HCT116 (cell line): ENCODE data around the gene ENTHD1. TPM values are rescaled to one million over a fixed set of nuclear protein-coding genes. Genes with fewer than 3 reads are reported as not detected.

Experiments used
- ATAC-seq: fragments of 200-7000 bp; cut with Tn5 transposase; 2 replicates; pipeline ENCODE4 v1.9.1; 2020; ENCODE audit warnings: mild to moderate bottlenecking, moderate library complexity
- BruUV-seq: library from RNA; stranded (reverse); fragments of 400-500 nt; replicated peaks from 2 replicates; lab custom pipeline; 2021; lab: Mats Ljungman, UMichigan
- CTCF ChIA-PET: fragments of 300-600 bp; sonication (Branson Sonifier 250); formaldehyde crosslinking; loops from one replicate; lab custom pipeline; 2021; ENCODE audit warnings: antibody characterized with exemption; lab: Charles Lee
- POLR2A ChIA-PET: fragments of 300-600, 350-600 bp; sonication (Branson Sonifier 250); formaldehyde crosslinking; loops from one replicate; lab custom pipeline; 2021; ENCODE audit warnings: antibody characterized with exemption; lab: Charles Lee
- RAD21 ChIA-PET, 2 experiments: fragments of 300-600 bp; sonication (Branson Sonifier 250); formaldehyde crosslinking; loops; one replicate each; lab custom pipeline; 2023; ENCODE audit warnings: low total read pairs in 2 of 2; ENCODE audit not compliant: uncharacterized antibody in 2 of 2, unreplicated experiment in 2 of 2, low non-redundant PET in 1 of 2; lab: Charles Lee
- DNase-seq: peaks from one replicate; pipeline ENCODE4 v3.0.0-alpha.2; 2010; ENCODE audit warnings: low read depth, low spot score
- H2AFZ ChIP-seq: fragments of 200-600 bp; shearing (Covaris generic), sonication (generic); 2 replicates; pipeline ENCODE4 v1.6.1; 2017; ENCODE audit warnings: low read depth, mixed run types, mixed read lengths, antibody characterized with exemption, low read length; ENCODE audit not compliant: poor library complexity, severe bottlenecking
- H3K27ac ChIP-seq: 2 replicates; pipeline ENCODE4 v1.5.1; 2012; ENCODE audit warnings: low read depth, low read length
- H3K27me3 ChIP-seq: fragments of 200-600 bp; sonication (generic); 2 replicates; pipeline ENCODE4 v1.6.1; 2016; ENCODE audit warnings: mixed run types, low read length, mixed read lengths; ENCODE audit not compliant: insufficient read depth
- H3K36me3 ChIP-seq, 2 experiments: fragments of 200-500 bp in 1 of 2; fragments of 200-600 bp in 1 of 2; sonication (Bioruptor generic) in 1 of 2; sonication (generic) in 1 of 2; 2 replicates each; pipeline versions ENCODE4 v1.5.1 to v1.6.1; 2014 to 2016; ENCODE audit warnings: low read length in 2 of 2, inconsistent platforms in 1 of 2, mixed read lengths in 1 of 2, mixed run types in 1 of 2; ENCODE audit not compliant: insufficient read depth in 2 of 2, control insufficient read depth in 1 of 2
- H3K4me1 ChIP-seq, 2 experiments: fragments of 200-600 bp in 1 of 2; sonication (generic) in 1 of 2; 2 replicates each; pipeline versions ENCODE4 v1.5.1 to v1.6.1; 2012 to 2017; ENCODE audit warnings: low read length in 2 of 2, inconsistent platforms in 1 of 2, mild to moderate bottlenecking in 1 of 2, mixed read lengths in 1 of 2, mixed run types in 1 of 2, moderate library complexity in 1 of 2; ENCODE audit not compliant: insufficient read depth in 2 of 2, control insufficient read depth in 1 of 2
- H3K4me2 ChIP-seq: fragments of 200-600 bp; sonication (generic); 2 replicates; pipeline ENCODE4 v1.6.1; 2017; ENCODE audit warnings: mixed run types, low read length, mixed read lengths
- H3K4me3 ChIP-seq, 2 experiments: fragments of 200-600 bp in 1 of 2; sonication (generic) in 1 of 2; replicated peaks in 1 of 2; 2 replicates each; pipeline ENCODE4 v1.5.1; 2011 to 2016; ENCODE audit warnings: low read length in 2 of 2, control low read depth in 1 of 2, low read depth in 1 of 2, mild to moderate bottlenecking in 1 of 2, mixed read lengths in 1 of 2, mixed run types in 1 of 2
- H3K79me2 ChIP-seq: fragments of 200-600 bp; sonication (generic); 2 replicates; pipeline ENCODE4 v1.6.1; 2017; ENCODE audit warnings: mild to moderate bottlenecking, mixed run types, low read length, moderate library complexity, mixed read lengths; ENCODE audit not compliant: insufficient read depth
- H3K9ac ChIP-seq: fragments of 200-600 bp; sonication (generic); 2 replicates; pipeline ENCODE4 v1.6.1; 2016; ENCODE audit warnings: low read length, mixed read lengths
- H3K9me2 ChIP-seq: fragments of 200-600 bp; sonication (generic), shearing (Covaris generic); 2 replicates; pipeline ENCODE4 v1.6.1; 2017; ENCODE audit warnings: mixed run types, mild to moderate bottlenecking, moderate library complexity; ENCODE audit not compliant: insufficient read depth
- H3K9me3 ChIP-seq, 2 experiments: fragments of 200-500 bp in 1 of 2; fragments of 200-600 bp in 1 of 2; sonication (Bioruptor generic) in 1 of 2; sonication (generic) in 1 of 2; 2 replicates each; pipeline ENCODE4 v1.6.1; 2014 to 2017; ENCODE audit warnings: low read length in 2 of 2, mixed read lengths in 2 of 2, inconsistent platforms in 1 of 2, low read depth in 1 of 2, mild to moderate bottlenecking in 1 of 2, mixed run types in 1 of 2, moderate library complexity in 1 of 2; ENCODE audit not compliant: control insufficient read depth in 1 of 2, insufficient read depth in 1 of 2
- H4K20me1 ChIP-seq: fragments of 200-600 bp; sonication (generic), shearing (Covaris generic); 2 replicates; pipeline ENCODE4 v1.6.1; 2017; ENCODE audit warnings: mixed run types, mild to moderate bottlenecking, moderate library complexity; ENCODE audit not compliant: insufficient read depth
- CTCF ChIP-seq, 3 experiments: fragments of 200-600 bp in 1 of 3; sonication (generic) in 1 of 3; IDR thresholded peaks in 2 of 3; conservative IDR thresholded peaks in 1 of 3; 2 replicates each; pipeline ENCODE4 v1.5.1; 2012 to 2017; ENCODE audit warnings: low read depth in 2 of 3, low read length in 2 of 3, antibody characterized with exemption in 1 of 3, borderline replicate concordance in 1 of 3, control low read depth in 1 of 3, mild to moderate bottlenecking in 1 of 3, mixed read lengths in 1 of 3, mixed run types in 1 of 3, moderate library complexity in 1 of 3; ENCODE audit not compliant: insufficient read depth in 1 of 3
- ELF1 ChIP-seq: IDR thresholded peaks from 2 replicates; pipeline ENCODE4 v1.6.1; 2012; ENCODE audit warnings: low read depth, borderline replicate concordance
- EZH2phosphoT487 ChIP-seq: fragments of 200-600 bp; IDR thresholded peaks from 2 replicates; pipeline ENCODE4 v1.6.1; 2018; ENCODE audit warnings: antibody characterized with exemption, borderline replicate concordance
- FOSL1 ChIP-seq: IDR thresholded peaks from 2 replicates; pipeline ENCODE4 v1.6.1; 2012; ENCODE audit warnings: low read depth
- JUND ChIP-seq: IDR thresholded peaks from 2 replicates; pipeline ENCODE4 v1.6.1; 2012
- POLR2AphosphoS5 ChIP-seq: IDR thresholded peaks from 2 replicates; pipeline ENCODE4 v1.6.1; 2011; ENCODE audit warnings: mild to moderate bottlenecking, low read depth, low read length, moderate library complexity
- RAD21 ChIP-seq: IDR thresholded peaks from 2 replicates; pipeline ENCODE4 v1.6.1; 2012; ENCODE audit warnings: low read depth, mild to moderate bottlenecking
- SIN3A ChIP-seq: IDR thresholded peaks from 2 replicates; pipeline ENCODE4 v1.6.1; 2012; ENCODE audit warnings: low read depth
- SP1 ChIP-seq: IDR thresholded peaks from 2 replicates; pipeline ENCODE4 v1.6.1; 2012; ENCODE audit warnings: low read depth
- SRF ChIP-seq: IDR thresholded peaks from 2 replicates; pipeline ENCODE4 v1.6.1; 2012; ENCODE audit warnings: low read depth
- intact Hi-C: fragments of 100-400 bp; cut with micrococcal nuclease; formaldehyde crosslinking; loops from 2 replicates; pipeline ENCODE4 v1.10.0; 2022
- total RNA-seq: library from RNA; stranded (reverse); gene quantifications from one replicate; pipeline ENCODE4 v1.2.1, GENCODE V29; 2021; ENCODE audit not compliant: unreplicated experiment
- TF ChIP-seq, protein P1 (sequence below): IDR thresholded peaks from 2 replicates; pipeline ENCODE4 v1.6.1; 2012

ENTHD1 gene
- total RNA-seq, 1 experiment from 2014 or later, result not detected

DNA sequence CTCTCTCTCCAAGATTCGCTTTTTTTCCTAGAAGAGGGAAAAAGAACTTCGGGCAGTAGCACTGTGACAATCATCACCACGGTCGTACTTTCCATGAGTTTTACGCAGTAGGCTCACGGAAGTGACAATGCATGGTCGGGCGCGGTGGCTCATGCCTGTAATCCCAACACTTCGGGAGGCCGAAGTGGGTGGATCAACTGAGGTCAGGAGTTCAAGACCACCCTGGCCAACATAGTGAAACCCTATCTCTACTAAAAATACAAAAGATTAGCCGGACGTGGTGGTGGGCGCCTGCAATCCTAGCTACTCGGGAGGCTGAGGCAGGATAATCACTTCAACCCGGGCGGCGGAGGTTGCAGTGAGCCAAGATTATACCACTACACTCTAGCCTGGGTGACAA is 30.7 kb upstream of the ENTHD1 start:
- CTCF ChIA-PET, result no interaction called here
- intact Hi-C loops, result no loop called here
- Histone ChIP-seq H3K4me3 (no peak overlapping the region), H3K79me2 (no peaks in the 10 kb centered on the region), H3K4me2 (no peak overlapping the region), H3K36me3 (no peaks in the 10 kb centered on the region), H4K20me1 (no peaks in the 10 kb centered on the region), H3K9ac (no peak overlapping the region), H3K9me3 (no peaks in the 10 kb centered on the region), H3K9me2 (no peaks in the 10 kb centered on the region), H2AFZ (no peak overlapping the region), H3K27ac (no peak overlapping the region), H3K4me1 (no peaks in the 10 kb centered on the region), H3K27me3 (peaks cover 77% of the 10 kb centered on the region)
- ATAC-seq (no peak), DNase-seq (no peak)
- RAD21 ChIA-PET, result no interaction called here
- POLR2A ChIA-PET, result no interaction called here
- TF ChIP-seq SIN3A (no peak), EZH2phosphoT487 (no peak), SRF (no peak), RAD21 (no peak), CTCF (IDR thresholded peaks at IDR 0.05 in 2 of 3, conservative IDR thresholded peaks at IDR 0.05 in 1 of 3; ENCODE audit: borderline replicate concordance in 1 of 3, insufficient read depth in 1 of 3, low read depth in 2 of 3, low read length in 2 of 3) (no peak), JUND (no peak), SP1 (no peak), ELF1 (no peak), POLR2AphosphoS5 (no peak), FOSL1 (no peak)
- TF ChIP-seq, protein P1, sequence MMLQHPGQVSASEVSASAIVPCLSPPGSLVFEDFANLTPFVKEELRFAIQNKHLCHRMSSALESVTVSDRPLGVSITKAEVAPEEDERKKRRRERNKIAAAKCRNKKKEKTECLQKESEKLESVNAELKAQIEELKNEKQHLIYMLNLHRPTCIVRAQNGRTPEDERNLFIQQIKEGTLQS, result no peak
- BruUV-seq, result no TSS peak
